ENCODE results near the gene POLE4.

DNA sequence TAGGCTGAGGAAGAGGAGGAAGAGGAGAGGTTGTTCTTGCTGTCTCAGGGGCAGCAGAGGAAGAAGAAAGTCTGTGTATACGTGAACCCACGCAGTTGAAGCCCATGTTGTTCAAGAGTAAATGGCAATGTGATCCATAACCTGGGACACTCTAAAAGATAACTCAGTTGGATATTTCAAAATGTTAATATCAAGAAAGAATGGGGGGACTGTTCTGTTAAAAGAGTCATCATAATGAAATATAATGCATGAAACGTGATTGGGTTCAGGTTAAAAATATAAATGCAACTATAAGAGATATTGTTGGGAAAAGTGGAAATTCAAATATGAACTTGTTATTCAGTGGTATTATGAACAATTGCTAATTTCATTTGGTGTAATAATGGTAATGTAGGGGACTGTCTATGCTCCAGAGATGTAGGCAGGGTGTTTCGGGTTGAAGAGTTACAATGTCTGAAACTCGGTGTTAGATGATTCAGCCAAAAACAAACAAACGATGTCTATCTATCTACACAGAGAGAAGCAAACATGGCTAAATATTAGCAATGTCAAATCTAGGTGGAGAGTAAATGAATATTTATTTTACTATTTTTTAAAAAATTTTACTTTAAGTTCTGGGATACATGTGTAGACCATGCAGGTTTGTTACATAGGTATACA is 21.1 kb upstream of the POLE4 start:
- TF ChIP-seq, protein P1, sequence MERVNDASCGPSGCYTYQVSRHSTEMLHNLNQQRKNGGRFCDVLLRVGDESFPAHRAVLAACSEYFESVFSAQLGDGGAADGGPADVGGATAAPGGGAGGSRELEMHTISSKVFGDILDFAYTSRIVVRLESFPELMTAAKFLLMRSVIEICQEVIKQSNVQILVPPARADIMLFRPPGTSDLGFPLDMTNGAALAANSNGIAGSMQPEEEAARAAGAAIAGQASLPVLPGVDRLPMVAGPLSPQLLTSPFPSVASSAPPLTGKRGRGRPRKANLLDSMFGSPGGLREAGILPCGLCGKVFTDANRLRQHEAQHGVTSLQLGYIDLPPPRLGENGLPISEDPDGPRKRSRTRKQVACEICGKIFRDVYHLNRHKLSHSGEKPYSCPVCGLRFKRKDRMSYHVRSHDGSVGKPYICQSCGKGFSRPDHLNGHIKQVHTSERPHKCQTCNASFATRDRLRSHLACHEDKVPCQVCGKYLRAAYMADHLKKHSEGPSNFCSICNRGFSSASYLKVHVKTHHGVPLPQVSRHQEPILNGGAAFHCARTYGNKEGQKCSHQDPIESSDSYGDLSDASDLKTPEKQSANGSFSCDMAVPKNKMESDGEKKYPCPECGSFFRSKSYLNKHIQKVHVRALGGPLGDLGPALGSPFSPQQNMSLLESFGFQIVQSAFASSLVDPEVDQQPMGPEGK (tag by site-specific recombination; IDR thresholded peaks at IDR 0.05): no peak
- TF ChIP-seq, protein P2, sequence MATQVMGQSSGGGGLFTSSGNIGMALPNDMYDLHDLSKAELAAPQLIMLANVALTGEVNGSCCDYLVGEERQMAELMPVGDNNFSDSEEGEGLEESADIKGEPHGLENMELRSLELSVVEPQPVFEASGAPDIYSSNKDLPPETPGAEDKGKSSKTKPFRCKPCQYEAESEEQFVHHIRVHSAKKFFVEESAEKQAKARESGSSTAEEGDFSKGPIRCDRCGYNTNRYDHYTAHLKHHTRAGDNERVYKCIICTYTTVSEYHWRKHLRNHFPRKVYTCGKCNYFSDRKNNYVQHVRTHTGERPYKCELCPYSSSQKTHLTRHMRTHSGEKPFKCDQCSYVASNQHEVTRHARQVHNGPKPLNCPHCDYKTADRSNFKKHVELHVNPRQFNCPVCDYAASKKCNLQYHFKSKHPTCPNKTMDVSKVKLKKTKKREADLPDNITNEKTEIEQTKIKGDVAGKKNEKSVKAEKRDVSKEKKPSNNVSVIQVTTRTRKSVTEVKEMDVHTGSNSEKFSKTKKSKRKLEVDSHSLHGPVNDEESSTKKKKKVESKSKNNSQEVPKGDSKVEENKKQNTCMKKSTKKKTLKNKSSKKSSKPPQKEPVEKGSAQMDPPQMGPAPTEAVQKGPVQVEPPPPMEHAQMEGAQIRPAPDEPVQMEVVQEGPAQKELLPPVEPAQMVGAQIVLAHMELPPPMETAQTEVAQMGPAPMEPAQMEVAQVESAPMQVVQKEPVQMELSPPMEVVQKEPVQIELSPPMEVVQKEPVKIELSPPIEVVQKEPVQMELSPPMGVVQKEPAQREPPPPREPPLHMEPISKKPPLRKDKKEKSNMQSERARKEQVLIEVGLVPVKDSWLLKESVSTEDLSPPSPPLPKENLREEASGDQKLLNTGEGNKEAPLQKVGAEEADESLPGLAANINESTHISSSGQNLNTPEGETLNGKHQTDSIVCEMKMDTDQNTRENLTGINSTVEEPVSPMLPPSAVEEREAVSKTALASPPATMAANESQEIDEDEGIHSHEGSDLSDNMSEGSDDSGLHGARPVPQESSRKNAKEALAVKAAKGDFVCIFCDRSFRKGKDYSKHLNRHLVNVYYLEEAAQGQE (tag by site-specific recombination; IDR thresholded peaks at IDR 0.05): no peak
- TF ChIP-seq YY1 (tag by site-specific recombination; IDR thresholded peaks at IDR 0.05): no peak
- TF ChIP-seq, protein P3, sequence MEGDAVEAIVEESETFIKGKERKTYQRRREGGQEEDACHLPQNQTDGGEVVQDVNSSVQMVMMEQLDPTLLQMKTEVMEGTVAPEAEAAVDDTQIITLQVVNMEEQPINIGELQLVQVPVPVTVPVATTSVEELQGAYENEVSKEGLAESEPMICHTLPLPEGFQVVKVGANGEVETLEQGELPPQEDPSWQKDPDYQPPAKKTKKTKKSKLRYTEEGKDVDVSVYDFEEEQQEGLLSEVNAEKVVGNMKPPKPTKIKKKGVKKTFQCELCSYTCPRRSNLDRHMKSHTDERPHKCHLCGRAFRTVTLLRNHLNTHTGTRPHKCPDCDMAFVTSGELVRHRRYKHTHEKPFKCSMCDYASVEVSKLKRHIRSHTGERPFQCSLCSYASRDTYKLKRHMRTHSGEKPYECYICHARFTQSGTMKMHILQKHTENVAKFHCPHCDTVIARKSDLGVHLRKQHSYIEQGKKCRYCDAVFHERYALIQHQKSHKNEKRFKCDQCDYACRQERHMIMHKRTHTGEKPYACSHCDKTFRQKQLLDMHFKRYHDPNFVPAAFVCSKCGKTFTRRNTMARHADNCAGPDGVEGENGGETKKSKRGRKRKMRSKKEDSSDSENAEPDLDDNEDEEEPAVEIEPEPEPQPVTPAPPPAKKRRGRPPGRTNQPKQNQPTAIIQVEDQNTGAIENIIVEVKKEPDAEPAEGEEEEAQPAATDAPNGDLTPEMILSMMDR (tag by site-specific recombination; IDR thresholded peaks at IDR 0.05): no peak
- TF ChIP-seq GLI4 (tag by site-specific recombination; IDR thresholded peaks at IDR 0.05): no peak
- TF ChIP-seq HOXA7 (CRISPR knock-in tag; IDR thresholded peaks at IDR 0.05; ENCODE audit: borderline replicate concordance): no peak
- TF ChIP-seq, protein P4, sequence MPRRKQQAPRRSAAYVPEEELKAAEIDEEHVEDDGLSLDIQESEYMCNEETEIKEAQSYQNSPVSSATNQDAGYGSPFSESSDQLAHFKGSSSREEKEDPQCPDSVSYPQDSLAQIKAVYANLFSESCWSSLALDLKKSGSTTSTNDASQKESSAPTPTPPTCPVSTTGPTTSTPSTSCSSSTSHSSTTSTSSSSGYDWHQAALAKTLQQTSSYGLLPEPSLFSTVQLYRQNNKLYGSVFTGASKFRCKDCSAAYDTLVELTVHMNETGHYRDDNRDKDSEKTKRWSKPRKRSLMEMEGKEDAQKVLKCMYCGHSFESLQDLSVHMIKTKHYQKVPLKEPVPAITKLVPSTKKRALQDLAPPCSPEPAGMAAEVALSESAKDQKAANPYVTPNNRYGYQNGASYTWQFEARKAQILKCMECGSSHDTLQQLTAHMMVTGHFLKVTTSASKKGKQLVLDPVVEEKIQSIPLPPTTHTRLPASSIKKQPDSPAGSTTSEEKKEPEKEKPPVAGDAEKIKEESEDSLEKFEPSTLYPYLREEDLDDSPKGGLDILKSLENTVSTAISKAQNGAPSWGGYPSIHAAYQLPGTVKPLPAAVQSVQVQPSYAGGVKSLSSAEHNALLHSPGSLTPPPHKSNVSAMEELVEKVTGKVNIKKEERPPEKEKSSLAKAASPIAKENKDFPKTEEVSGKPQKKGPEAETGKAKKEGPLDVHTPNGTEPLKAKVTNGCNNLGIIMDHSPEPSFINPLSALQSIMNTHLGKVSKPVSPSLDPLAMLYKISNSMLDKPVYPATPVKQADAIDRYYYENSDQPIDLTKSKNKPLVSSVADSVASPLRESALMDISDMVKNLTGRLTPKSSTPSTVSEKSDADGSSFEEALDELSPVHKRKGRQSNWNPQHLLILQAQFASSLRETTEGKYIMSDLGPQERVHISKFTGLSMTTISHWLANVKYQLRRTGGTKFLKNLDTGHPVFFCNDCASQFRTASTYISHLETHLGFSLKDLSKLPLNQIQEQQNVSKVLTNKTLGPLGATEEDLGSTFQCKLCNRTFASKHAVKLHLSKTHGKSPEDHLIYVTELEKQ (tag by site-specific recombination; IDR thresholded peaks at IDR 0.05; ENCODE audit: borderline replicate concordance): no peak

Measured in HEK293 (cell line).